ENCODE data around the gene CRLF1. TPM values are rescaled to one million over a fixed set of nuclear protein-coding genes. Genes with fewer than 3 reads are reported as not detected.

CRLF1 gene
- polyA plus RNA-seq, 1 experiment, result 5.6 TPM

- POLR2A ChIA-PET, result interaction anchor here (0.6 kb wide), 1 partner anchor 28 kb away, joined by 10 read pairs; no protein-coding TSS in a partner anchor
- CTCF ChIA-PET, result interaction anchor here (1.1 to 5.3 kb wide), 6 partner anchors 8 to 280 kb away, joined by 4 to 37 read pairs (median 8); partner anchors contain the start of gene UBA52
- H3K27me3 ChIP-seq (ENCODE audit: control insufficient read depth, insufficient read depth, low read length), result no peaks in the 10 kb centered on the region; the same call in 1 of the 2 replicates
- peaks cover 4% of the 10 kb centered on the region for H3K36me3 ChIP-seq (ENCODE audit: control insufficient read depth, insufficient read depth, low read length)
- DNase-seq (ENCODE audit: low read depth), result no peak
- no peak overlapping the region for H3K4me3 ChIP-seq (ENCODE audit: low read depth, low read length)
- TF ChIP-seq CTCF (IDR thresholded peaks at IDR 0.05; ENCODE audit: insufficient read depth, low read depth, low read length), result no peak
These were observed 20.3 kb downstream of the CRLF1 start for GRCh38 chr19:18586306-18586705.

- TF ChIP-seq CTCF (IDR thresholded peaks at IDR 0.05; ENCODE audit: insufficient read depth, low read depth, low read length), result no peak
- Histone ChIP-seq H3K27me3 (ENCODE audit: control insufficient read depth, insufficient read depth, low read length) (no peaks in the 10 kb centered on the region; the same call in 1 of the 2 replicates), H3K4me3 (ENCODE audit: low read depth, low read length) (no peak overlapping the region), H3K36me3 (ENCODE audit: control insufficient read depth, insufficient read depth, low read length) (peaks cover 9% of the 10 kb centered on the region)
- ChIA-PET POLR2A (no interaction called here), CTCF (interaction anchor here (0.6 to 2.4 kb wide), 5 partner anchors 8 to 93 kb away, joined by 3 to 14 read pairs (median 3); partner anchors contain the start of gene REX1BD)
- no peak for DNase-seq (ENCODE audit: low read depth)
These were observed 26.3 kb downstream of the CRLF1 start for GRCh38 chr19:18580311-18580710.

GRCh38 chr19:18577365-18577914 lies 29.2 kb downstream of the CRLF1 start:
- CTCF ChIA-PET, result interaction anchor here (2.4 to 2.8 kb wide), 2 partner anchors 8 to 11 kb away, joined by 7 to 10 read pairs; partner anchors contain the start of gene REX1BD
- no peak for DNase-seq (ENCODE audit: low read depth)
- Histone ChIP-seq H3K27me3 (ENCODE audit: control insufficient read depth, insufficient read depth, low read length) (no peaks in the 10 kb centered on the region), H3K4me3 (ENCODE audit: low read depth, low read length) (no peak overlapping the region), H3K36me3 (ENCODE audit: control insufficient read depth, insufficient read depth, low read length) (peaks cover 20% of the 10 kb centered on the region)
- TF ChIP-seq CTCF (IDR thresholded peaks at IDR 0.05; ENCODE audit: insufficient read depth, low read depth, low read length), result no peak
- POLR2A ChIA-PET, result no interaction called here

GRCh38 chr19:18576383-18576782 lies 30.2 kb downstream of the CRLF1 start:
- ChIA-PET CTCF (interaction anchor here (0.5 to 2.8 kb wide), 3 partner anchors 9 to 279 kb away, joined by 3 to 10 read pairs (median 7); partner anchors contain the start of gene REX1BD), POLR2A (no interaction called here)
- DNase-seq (ENCODE audit: low read depth), result no peak
- Histone ChIP-seq H3K36me3 (ENCODE audit: control insufficient read depth, insufficient read depth, low read length) (peaks cover 20% of the 10 kb centered on the region), H3K4me3 (ENCODE audit: low read depth, low read length) (no peak overlapping the region), H3K27me3 (ENCODE audit: control insufficient read depth, insufficient read depth, low read length) (no peaks in the 10 kb centered on the region)
- TF ChIP-seq CTCF (IDR thresholded peaks at IDR 0.05; ENCODE audit: insufficient read depth, low read depth, low read length), result no peak

- ChIA-PET POLR2A (no interaction called here), CTCF (no interaction called here)
- H3K4me3 ChIP-seq (ENCODE audit: low read depth, low read length), result no peak overlapping the region
- H3K27me3 ChIP-seq (ENCODE audit: control insufficient read depth, insufficient read depth, low read length), result no peaks in the 10 kb centered on the region
- TF ChIP-seq CTCF (IDR thresholded peaks at IDR 0.05; ENCODE audit: insufficient read depth, low read depth, low read length), result no peak
- no peak for DNase-seq (ENCODE audit: low read depth)
- H3K36me3 ChIP-seq (ENCODE audit: control insufficient read depth, insufficient read depth, low read length), result peaks cover 20% of the 10 kb centered on the region
These were observed 31.8 kb downstream of the CRLF1 start for GRCh38 chr19:18574691-18575291.
